ENCODE results near the gene SLC44A2. TPM values are rescaled to one million over a fixed set of nuclear protein-coding genes. Genes with fewer than 3 reads are reported as not detected.
A peak's percentile ranks its signal among the peaks of the same experiment; 100 is the strongest.
"Not testable (repeated sequence)": the region's sequence is repeated elsewhere in the genome, so short reads cannot be mapped to it uniquely, and the experiment has no call there.

SLC44A2 gene
- total RNA-seq, 1 experiment from 2014 or later = 6.2 TPM

DNA sequence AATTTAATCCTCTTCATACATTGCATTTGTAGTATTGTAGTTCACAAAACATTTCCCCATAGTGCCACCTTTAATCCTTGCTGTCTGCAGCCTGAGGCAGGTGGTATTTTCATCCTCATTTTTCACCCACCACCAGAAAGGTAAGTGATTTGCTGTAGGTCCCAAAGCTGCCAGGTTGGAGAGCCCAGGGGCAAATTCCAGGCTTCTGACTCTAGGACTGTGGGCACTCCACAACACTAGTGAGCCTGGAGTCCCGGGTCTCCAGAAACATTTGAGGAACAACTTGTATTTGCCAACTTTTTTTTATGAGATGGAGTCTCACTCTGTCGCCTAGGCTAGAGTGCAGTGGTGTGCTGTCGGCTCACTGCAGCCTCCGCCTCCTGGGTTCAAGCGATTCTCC is 35.0 kb downstream of the SLC44A2 start:
- H3K36me3 Mint-ChIP-seq (ENCODE audit: insufficient read depth, unreplicated experiment) = peaks cover 49% of the 10 kb centered on the region
- no TSS peak for BruUV-seq (replicated peaks)
- peak overlapping the region; percentile 19 for H3K27ac Mint-ChIP-seq (ENCODE audit: low read depth, unreplicated experiment)
- ChIA-PET CTCF (interaction anchor here (0.6 kb wide), 1 partner anchor 385 kb away, joined by 3 read pairs; no protein-coding TSS in a partner anchor), POLR2A (interaction anchor here (0.7 kb wide), 1 partner anchor 41 kb away, joined by 3 read pairs; the partner anchor contains the start of gene QTRT1)
- H3K9me3 Mint-ChIP-seq (ENCODE audit: unreplicated experiment) = no peaks in the 10 kb centered on the region
- H3K4me3 Mint-ChIP-seq (ENCODE audit: unreplicated experiment) = no peak overlapping the region
- no peaks in the 10 kb centered on the region for H3K27me3 Mint-ChIP-seq (ENCODE audit: insufficient read depth, unreplicated experiment)
- TF ChIP-seq, protein P1, sequence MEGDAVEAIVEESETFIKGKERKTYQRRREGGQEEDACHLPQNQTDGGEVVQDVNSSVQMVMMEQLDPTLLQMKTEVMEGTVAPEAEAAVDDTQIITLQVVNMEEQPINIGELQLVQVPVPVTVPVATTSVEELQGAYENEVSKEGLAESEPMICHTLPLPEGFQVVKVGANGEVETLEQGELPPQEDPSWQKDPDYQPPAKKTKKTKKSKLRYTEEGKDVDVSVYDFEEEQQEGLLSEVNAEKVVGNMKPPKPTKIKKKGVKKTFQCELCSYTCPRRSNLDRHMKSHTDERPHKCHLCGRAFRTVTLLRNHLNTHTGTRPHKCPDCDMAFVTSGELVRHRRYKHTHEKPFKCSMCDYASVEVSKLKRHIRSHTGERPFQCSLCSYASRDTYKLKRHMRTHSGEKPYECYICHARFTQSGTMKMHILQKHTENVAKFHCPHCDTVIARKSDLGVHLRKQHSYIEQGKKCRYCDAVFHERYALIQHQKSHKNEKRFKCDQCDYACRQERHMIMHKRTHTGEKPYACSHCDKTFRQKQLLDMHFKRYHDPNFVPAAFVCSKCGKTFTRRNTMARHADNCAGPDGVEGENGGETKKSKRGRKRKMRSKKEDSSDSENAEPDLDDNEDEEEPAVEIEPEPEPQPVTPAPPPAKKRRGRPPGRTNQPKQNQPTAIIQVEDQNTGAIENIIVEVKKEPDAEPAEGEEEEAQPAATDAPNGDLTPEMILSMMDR (IDR thresholded peaks at IDR 0.05; ENCODE audit: unreplicated experiment) = no peak
- H3K4me1 Mint-ChIP-seq (ENCODE audit: insufficient read depth, unreplicated experiment) = peaks cover 17% of the 10 kb centered on the region
- intact Hi-C loops (cut with micrococcal nuclease) = no loop called here
- peak; percentile 20 for DNase-seq (ENCODE audit: unreplicated experiment)

DNA sequence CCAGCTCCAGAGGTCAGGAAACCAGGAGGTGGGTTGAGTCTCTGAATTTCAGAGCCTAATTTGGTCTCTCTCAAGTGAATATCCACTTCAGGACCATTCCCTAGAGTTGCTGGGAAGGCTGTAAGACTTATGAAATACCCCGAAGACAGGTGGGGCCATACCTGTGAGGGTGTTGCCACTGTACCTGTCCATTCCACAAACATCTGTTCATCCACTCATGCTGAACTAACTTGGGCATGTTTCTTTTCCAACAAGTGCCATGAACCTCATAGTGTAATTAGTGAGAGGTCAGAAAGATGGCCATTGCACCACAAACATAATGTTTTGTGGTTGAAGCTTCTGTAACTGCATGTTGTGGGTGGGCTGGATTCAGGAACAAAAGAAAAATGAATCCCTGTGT is 36.6 kb downstream of the SLC44A2 start:
- H3K4me3 Mint-ChIP-seq (ENCODE audit: unreplicated experiment) = no peak overlapping the region

DNA sequence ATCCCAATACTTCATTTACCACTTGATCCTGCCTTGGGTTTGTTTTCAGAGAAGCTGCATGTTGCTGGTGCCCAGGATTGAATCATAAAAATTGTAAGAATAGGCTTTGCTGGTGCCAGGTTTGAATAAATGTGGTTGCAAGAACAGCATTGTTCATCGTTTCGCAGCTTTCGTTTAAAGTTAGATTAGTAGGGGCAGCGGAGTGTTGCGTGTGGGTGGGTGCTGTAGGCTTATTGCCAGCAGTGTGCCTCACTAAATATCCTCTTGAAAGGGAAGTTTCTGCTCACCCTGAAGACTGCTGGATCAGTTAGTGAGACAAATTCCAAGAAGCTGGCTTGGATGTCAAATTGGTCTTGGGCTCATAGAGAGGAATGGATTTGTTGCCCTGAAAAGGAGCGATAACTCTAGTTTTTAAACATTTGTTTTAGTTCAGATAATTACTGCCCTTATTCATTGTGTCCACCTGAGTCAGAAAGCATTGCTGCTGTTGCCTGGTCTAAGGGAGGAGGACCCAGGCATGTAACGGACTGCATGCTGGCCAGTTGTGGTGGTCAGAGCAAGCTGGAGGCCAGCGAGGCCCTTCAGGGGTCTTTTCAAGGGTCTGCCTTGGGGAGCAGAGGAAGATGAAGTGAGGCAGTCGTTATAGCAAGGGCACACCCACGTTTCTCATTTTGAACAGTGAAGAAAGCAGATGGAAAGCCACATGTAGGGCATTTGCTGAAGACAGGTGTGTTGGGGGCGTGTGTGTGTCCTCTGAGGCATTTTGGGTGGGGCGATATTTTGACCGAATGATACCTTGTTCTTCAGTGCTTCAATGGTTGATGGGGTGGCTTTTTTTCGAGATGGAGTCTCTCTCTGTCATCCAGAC is 37.3 kb downstream of the SLC44A2 start:
- Mint-ChIP-seq H3K27me3 (ENCODE audit: insufficient read depth, unreplicated experiment) (no peaks in the 10 kb centered on the region), H3K4me3 (ENCODE audit: unreplicated experiment) (no peak overlapping the region), H3K27ac (ENCODE audit: low read depth, unreplicated experiment) (no peak overlapping the region), H3K36me3 (ENCODE audit: insufficient read depth, unreplicated experiment) (peaks cover 42% of the 10 kb centered on the region), H3K9me3 (ENCODE audit: unreplicated experiment) (no peaks in the 10 kb centered on the region), H3K4me1 (ENCODE audit: insufficient read depth, unreplicated experiment) (peaks cover 6% of the 10 kb centered on the region)
- CTCF ChIA-PET = interaction anchor here (0.6 kb wide), 1 partner anchor 116 kb away, joined by 4 read pairs; no protein-coding TSS in a partner anchor
- TF ChIP-seq, protein P1 (IDR thresholded peaks at IDR 0.05; ENCODE audit: unreplicated experiment) = no peak
- no peak for DNase-seq (ENCODE audit: unreplicated experiment)
- intact Hi-C loops (cut with micrococcal nuclease) = no loop called here
- POLR2A ChIA-PET = interaction anchor here (0.6 kb wide), 1 partner anchor 1949 kb away, joined by 3 read pairs; no protein-coding TSS in a partner anchor
- no TSS peak for BruUV-seq (replicated peaks)

More for the DNA sequence above, 36.6 kb downstream of the SLC44A2 start:
- TF ChIP-seq, protein P1 (IDR thresholded peaks at IDR 0.05; ENCODE audit: unreplicated experiment) = no peak
- intact Hi-C loops (cut with micrococcal nuclease) = no loop called here
- H3K4me1 Mint-ChIP-seq (ENCODE audit: insufficient read depth, unreplicated experiment) = peaks cover 6% of the 10 kb centered on the region
- H3K36me3 Mint-ChIP-seq (ENCODE audit: insufficient read depth, unreplicated experiment) = peaks cover 47% of the 10 kb centered on the region
- H3K9me3 Mint-ChIP-seq (ENCODE audit: unreplicated experiment) = no peaks in the 10 kb centered on the region
- POLR2A ChIA-PET = interaction anchor here (0.6 kb wide), 1 partner anchor 1949 kb away, joined by 3 read pairs; no protein-coding TSS in a partner anchor
- no peak overlapping the region for H3K27ac Mint-ChIP-seq (ENCODE audit: low read depth, unreplicated experiment)
- CTCF ChIA-PET = interaction anchor here (0.6 kb wide), 1 partner anchor 117 kb away, joined by 4 read pairs; no protein-coding TSS in a partner anchor
- no peaks in the 10 kb centered on the region for H3K27me3 Mint-ChIP-seq (ENCODE audit: insufficient read depth, unreplicated experiment)
- no TSS peak for BruUV-seq (replicated peaks)
- no peak for DNase-seq (ENCODE audit: unreplicated experiment)

DNA sequence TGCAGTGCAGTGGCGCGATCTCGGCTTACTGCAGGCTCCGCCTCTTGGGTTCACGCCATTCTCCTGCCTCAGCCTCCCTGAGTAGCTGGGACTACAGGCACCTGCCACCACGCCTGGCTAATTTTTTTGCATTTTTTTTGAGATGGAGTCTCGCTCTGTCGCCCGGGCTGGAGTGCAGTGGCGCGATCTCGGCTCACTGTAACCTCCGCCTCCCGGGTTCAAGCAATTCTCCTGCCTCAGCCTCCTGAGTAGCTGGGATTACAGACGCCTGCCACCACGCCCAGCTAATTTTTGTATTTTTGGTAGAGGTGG is 37.9 kb downstream of the SLC44A2 start:
- CTCF ChIA-PET; H3K4me3 Mint-ChIP-seq (ENCODE audit: unreplicated experiment); H3K4me1 Mint-ChIP-seq (ENCODE audit: insufficient read depth, unreplicated experiment); H3K9me3 Mint-ChIP-seq (ENCODE audit: unreplicated experiment); intact Hi-C loops (cut with micrococcal nuclease); DNase-seq (ENCODE audit: unreplicated experiment); POLR2A ChIA-PET; BruUV-seq (replicated peaks); H3K27ac Mint-ChIP-seq (ENCODE audit: low read depth, unreplicated experiment); H3K27me3 Mint-ChIP-seq (ENCODE audit: insufficient read depth, unreplicated experiment): not testable (repeated sequence)
- peaks cover 41% of the 10 kb centered on the region for H3K36me3 Mint-ChIP-seq (ENCODE audit: insufficient read depth, unreplicated experiment)

Data from MCF 10A (cell line).